22Rv1 (cell line): Measurements from ENCODE around the gene RAMACL.

ENCODE experiments used
- ZFX ChIP-seq: fragments of 450-650 bp; IDR thresholded peaks from 2 replicates; pipeline ENCODE4 v1.6.1; 2017; ENCODE audit warnings: antibody characterized with exemption, borderline replicate concordance
- TF ChIP-seq, protein P1 (sequence below): fragments of 450-650 bp; IDR thresholded peaks from 2 replicates; pipeline ENCODE4 v1.5.1; 2017; ENCODE audit warnings: mild to moderate bottlenecking

DNA sequence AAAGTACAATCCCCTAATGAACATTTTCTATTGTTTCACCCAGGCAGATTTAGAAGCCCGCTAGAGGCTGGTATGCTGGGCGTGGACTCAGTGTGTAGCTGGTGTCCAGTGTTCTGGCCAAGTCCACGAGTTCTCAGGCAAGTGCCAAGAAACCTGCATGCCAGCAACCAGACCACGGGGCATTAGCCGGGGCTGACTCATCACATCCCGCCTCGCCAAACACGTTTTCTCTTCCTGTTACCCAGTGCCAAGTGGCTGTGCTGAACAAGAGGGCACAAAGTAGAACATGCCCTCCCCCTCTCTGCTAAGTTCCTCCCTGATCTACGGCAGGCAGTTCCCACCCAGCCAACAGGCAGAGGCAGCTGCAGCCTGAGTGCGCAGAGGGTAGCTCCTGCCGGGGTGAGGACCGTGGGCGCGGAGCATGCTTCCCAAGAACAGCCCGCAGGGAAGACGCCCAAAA, 29.6 kb downstream of the RAMACL start:
- TF ChIP-seq, protein P1, sequence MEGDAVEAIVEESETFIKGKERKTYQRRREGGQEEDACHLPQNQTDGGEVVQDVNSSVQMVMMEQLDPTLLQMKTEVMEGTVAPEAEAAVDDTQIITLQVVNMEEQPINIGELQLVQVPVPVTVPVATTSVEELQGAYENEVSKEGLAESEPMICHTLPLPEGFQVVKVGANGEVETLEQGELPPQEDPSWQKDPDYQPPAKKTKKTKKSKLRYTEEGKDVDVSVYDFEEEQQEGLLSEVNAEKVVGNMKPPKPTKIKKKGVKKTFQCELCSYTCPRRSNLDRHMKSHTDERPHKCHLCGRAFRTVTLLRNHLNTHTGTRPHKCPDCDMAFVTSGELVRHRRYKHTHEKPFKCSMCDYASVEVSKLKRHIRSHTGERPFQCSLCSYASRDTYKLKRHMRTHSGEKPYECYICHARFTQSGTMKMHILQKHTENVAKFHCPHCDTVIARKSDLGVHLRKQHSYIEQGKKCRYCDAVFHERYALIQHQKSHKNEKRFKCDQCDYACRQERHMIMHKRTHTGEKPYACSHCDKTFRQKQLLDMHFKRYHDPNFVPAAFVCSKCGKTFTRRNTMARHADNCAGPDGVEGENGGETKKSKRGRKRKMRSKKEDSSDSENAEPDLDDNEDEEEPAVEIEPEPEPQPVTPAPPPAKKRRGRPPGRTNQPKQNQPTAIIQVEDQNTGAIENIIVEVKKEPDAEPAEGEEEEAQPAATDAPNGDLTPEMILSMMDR: no peak
- no peak for TF ChIP-seq ZFX
